Measurements from ENCODE around the gene SPECC1. TPM values are rescaled to one million over a fixed set of nuclear protein-coding genes. Genes with fewer than 3 reads are reported as not detected.

Gene SPECC1
- total RNA-seq, 1 experiment from 2014 or later, result 43.5 TPM

- Histone ChIP-seq H3K4me1 (ENCODE audit: control insufficient read depth in 1 of 2, insufficient read depth in 2 of 2, low read length in 2 of 2) (no peaks in the 10 kb centered on the region), H3K36me3 (ENCODE audit: control insufficient read depth in 1 of 2, insufficient read depth in 2 of 2, low read length in 2 of 2) (peaks cover 0 to 9% of the 10 kb centered on the region in 2 experiments; a peak in 3 of 4 replicates)
- CTCF ChIA-PET, result no interaction called here
Observed at GRCh38 chr17:20232611-20233010, 223.5 kb downstream of the SPECC1 start.

More at GRCh38 chr17:20232611-20233010, 223.5 kb downstream of the SPECC1 start:
- ChIA-PET RAD21 (ENCODE audit: low non-redundant PET in 1 of 2, low total read pairs in 2 of 2, uncharacterized antibody in 2 of 2, unreplicated experiment in 2 of 2) (no interaction called here), POLR2A (no interaction called here)
- TF ChIP-seq CEBPB (IDR thresholded peaks at IDR 0.05; ENCODE audit: low read depth) (no peak), CBX3 (IDR thresholded peaks at IDR 0.05; ENCODE audit: low read depth) (no peak), SIN3A (IDR thresholded peaks at IDR 0.05; ENCODE audit: low read depth) (no peak), MAX (IDR thresholded peaks at IDR 0.05) (no peak), ATF3 (IDR thresholded peaks at IDR 0.05) (no peak), FOSL1 (IDR thresholded peaks at IDR 0.05; ENCODE audit: low read depth) (no peak), ELF1 (IDR thresholded peaks at IDR 0.05; ENCODE audit: borderline replicate concordance, low read depth) (no peak), EZH2 (IDR thresholded peaks at IDR 0.05) (no peak), SP1 (IDR thresholded peaks at IDR 0.05; ENCODE audit: low read depth) (no peak), CTCF (IDR thresholded peaks at IDR 0.05 in 2 of 3, conservative IDR thresholded peaks at IDR 0.05 in 1 of 3; ENCODE audit: borderline replicate concordance in 1 of 3, insufficient read depth in 1 of 3, low read depth in 2 of 3, low read length in 2 of 3) (no peak)
- Histone ChIP-seq H3K9ac (ENCODE audit: low read length) (no peak overlapping the region), H3K27ac (ENCODE audit: low read depth, low read length) (no peak overlapping the region), H3K4me3 (replicated peaks in 1 of 2; ENCODE audit: low read depth in 1 of 2, low read length in 2 of 2) (no peak overlapping the region), H3K27me3 (ENCODE audit: insufficient read depth, low read length) (no peaks in the 10 kb centered on the region), H3K79me2 (ENCODE audit: insufficient read depth, low read length) (no peaks in the 10 kb centered on the region), H2AFZ (ENCODE audit: low read depth, low read length, poor library complexity, severe bottlenecking) (no peak overlapping the region), H3K4me2 (ENCODE audit: low read length) (no peak overlapping the region), H3K9me3 (ENCODE audit: control insufficient read depth in 1 of 2, insufficient read depth in 1 of 2, low read depth in 1 of 2, low read length in 2 of 2) (no peaks in the 10 kb centered on the region), H3K9me2 (ENCODE audit: insufficient read depth) (no peaks in the 10 kb centered on the region), H4K20me1 (ENCODE audit: insufficient read depth) (no peaks in the 10 kb centered on the region)
- intact Hi-C loops (cut with micrococcal nuclease), result no loop called here
- BruUV-seq (replicated peaks), result no TSS peak
- no peak for DNase-seq (ENCODE audit: low read depth, low spot score)
- no peak for ATAC-seq

Data from HCT116 (cell line).